Measurements from ENCODE around the gene MALRD1.

GRCh38 chr10:19328582-19328981, 280.0 kb downstream of the MALRD1 start:
- TF ChIP-seq EZH2phosphoT487 (IDR thresholded peaks at IDR 0.05; ENCODE audit: insufficient read depth, low read depth) (no peak), EZH2 (IDR thresholded peaks at IDR 0.05; ENCODE audit: insufficient read depth, poor library complexity, severe bottlenecking) (no peak)

All from GM23248 (cell line).